ENCODE data around the gene HNRNPD. TPM values are rescaled to one million over a fixed set of nuclear protein-coding genes. Genes with fewer than 3 reads are reported as not detected.
"Not testable (repeated sequence)": the region's sequence is repeated elsewhere in the genome, so short reads cannot be mapped to it uniquely, and the experiment has no call there.

Gene HNRNPD
- total RNA-seq, 1 experiment from 2014 or later, result 221 TPM

GRCh38 chr4:82371497-82371896 lies 2.3 kb downstream of the HNRNPD start:
- no peak overlapping the region for H3K27ac ChIP-seq
- ChIA-PET POLR2A (ENCODE audit: unreplicated experiment) (no interaction called here), CTCF (no interaction called here)
- H3K79me2 ChIP-seq (ENCODE audit: low read depth), result peaks cover 93% of the 10 kb centered on the region
- intact Hi-C loops (cut with micrococcal nuclease; ENCODE audit: unreplicated experiment), result loop anchor here (10.0 kb wide), 2 partner anchors 523 to 663 kb away; partner anchors contain the start of genes COPS4 and SEC31A
- H4K20me1 ChIP-seq (ENCODE audit: insufficient read depth), result peaks cover 64% of the 10 kb centered on the region
- TF ChIP-seq CTCF (conservative IDR thresholded peaks at IDR 0.05) (no peak), EZH2 (IDR thresholded peaks at IDR 0.05; ENCODE audit: low read depth) (no peak)
- no peaks in the 10 kb centered on the region for H3K9me3 ChIP-seq (ENCODE audit: insufficient read depth, low read depth)
- H3K36me3 ChIP-seq (ENCODE audit: low read depth), result peaks cover 35% of the 10 kb centered on the region
- H3K4me3 ChIP-seq, result peak overlapping the region; percentile 96
- no peak overlapping the region for H2AFZ ChIP-seq
- no peaks in the 10 kb centered on the region for H3K9me2 ChIP-seq (ENCODE audit: insufficient read depth)
- no TSS peak for BruUV-seq (replicated peaks)
- H3K4me1 ChIP-seq (replicated peaks; ENCODE audit: insufficient read depth), result peaks cover 49% of the 10 kb centered on the region
- H3F3A ChIP-seq (ENCODE audit: insufficient read depth, low read depth), result peaks cover 22% of the 10 kb centered on the region; the same call in 1 of the 2 replicates
- peak overlapping the region; percentile 97 for H3K4me2 ChIP-seq
- no peak for DNase-seq
- H3K27me3 ChIP-seq (ENCODE audit: insufficient read depth, low read depth), result no peaks in the 10 kb centered on the region

- H3K27ac ChIP-seq, result no peak overlapping the region
- H3F3A ChIP-seq (ENCODE audit: insufficient read depth, low read depth), result peaks cover 20% of the 10 kb centered on the region; the same call in 1 of the 2 replicates
- H2AFZ ChIP-seq, result no peak overlapping the region
- no peaks in the 10 kb centered on the region for H3K9me3 ChIP-seq (ENCODE audit: insufficient read depth, low read depth)
- H3K27me3 ChIP-seq (ENCODE audit: insufficient read depth, low read depth), result no peaks in the 10 kb centered on the region
- no peaks in the 10 kb centered on the region for H3K9me2 ChIP-seq (ENCODE audit: insufficient read depth)
- TF ChIP-seq EZH2 (IDR thresholded peaks at IDR 0.05; ENCODE audit: low read depth), result no peak
- no peak for TF ChIP-seq CTCF (conservative IDR thresholded peaks at IDR 0.05)
- CTCF ChIA-PET, result no interaction called here
- peaks cover 40% of the 10 kb centered on the region for H3K4me1 ChIP-seq (replicated peaks; ENCODE audit: insufficient read depth)
- H3K4me2 ChIP-seq, result peak overlapping the region; percentile 19
- H3K36me3 ChIP-seq (ENCODE audit: low read depth), result peaks cover 35% of the 10 kb centered on the region
- peaks cover 98% of the 10 kb centered on the region for H4K20me1 ChIP-seq (ENCODE audit: insufficient read depth)
- POLR2A ChIA-PET (ENCODE audit: unreplicated experiment), result interaction anchor here (0.7 kb wide), 1 partner anchor 810 kb away, joined by 4 read pairs; no protein-coding TSS in a partner anchor
- BruUV-seq (replicated peaks), result no TSS peak
- intact Hi-C loops (cut with micrococcal nuclease; ENCODE audit: unreplicated experiment), result no loop called here
- peaks cover 100% of the 10 kb centered on the region for H3K79me2 ChIP-seq (ENCODE audit: low read depth)
- DNase-seq, result no peak
- no peak overlapping the region for H3K4me3 ChIP-seq
Observed at GRCh38 chr4:82367438-82368097, 6.2 kb downstream of the HNRNPD start.

GRCh38 chr4:82366431-82366830 lies 7.4 kb downstream of the HNRNPD start:
- H3K4me3 ChIP-seq; H2AFZ ChIP-seq; intact Hi-C loops (cut with micrococcal nuclease; ENCODE audit: unreplicated experiment); H3K4me2 ChIP-seq; H3K27ac ChIP-seq; H3K9me3 ChIP-seq (ENCODE audit: insufficient read depth, low read depth); DNase-seq; H3K9me2 ChIP-seq (ENCODE audit: insufficient read depth); H3K27me3 ChIP-seq (ENCODE audit: insufficient read depth, low read depth); BruUV-seq (replicated peaks): not testable (repeated sequence)
- Histone ChIP-seq H4K20me1 (ENCODE audit: insufficient read depth) (peaks cover 98% of the 10 kb centered on the region), H3K4me1 (replicated peaks; ENCODE audit: insufficient read depth) (peaks cover 40% of the 10 kb centered on the region), H3F3A (ENCODE audit: insufficient read depth, low read depth) (peaks cover 23% of the 10 kb centered on the region), H3K36me3 (ENCODE audit: low read depth) (peaks cover 29% of the 10 kb centered on the region), H3K79me2 (ENCODE audit: low read depth) (peaks cover 100% of the 10 kb centered on the region)
- ChIA-PET CTCF (interaction anchor here (0.6 to 0.7 kb wide), 2 partner anchors 35 to 345 kb away, joined by 5 to 18 read pairs; no protein-coding TSS in a partner anchor), POLR2A (ENCODE audit: unreplicated experiment) (interaction anchor here (0.5 kb wide), 1 partner anchor 32 kb away, joined by 4 read pairs; no protein-coding TSS in a partner anchor)
